Loucy (cell line): Measurements from ENCODE around the gene BSND.

Experiments
- H2AFZ ChIP-seq: fragments of 200-600 bp; sonication (generic); 2 replicates; pipeline ENCODE4 v1.6.0; 2016; ENCODE audit warnings: antibody characterized with exemption, mild to moderate bottlenecking, low read length, moderate library complexity
- H3F3A ChIP-seq: fragments of 200-600 bp; 2 replicates; pipeline ENCODE4 v1.6.0; 2016; ENCODE audit warnings: antibody characterized with exemption, low read depth, mild to moderate bottlenecking
- H3K27me3 ChIP-seq: fragments of 200-600 bp; sonication (generic); 2 replicates; pipeline ENCODE4 v1.6.1; 2014; ENCODE audit warnings: low read length, mild to moderate bottlenecking; ENCODE audit not compliant: insufficient read depth, poor library complexity, severe bottlenecking
- H3K36me3 ChIP-seq: fragments of 200-600 bp; sonication (generic); 2 replicates; pipeline ENCODE4 v1.6.1; 2016; ENCODE audit warnings: low read length; ENCODE audit not compliant: insufficient read depth
- H3K4me1 ChIP-seq: fragments of 200-600 bp; sonication (generic); 2 replicates; pipeline ENCODE4 v1.5.1; 2014; ENCODE audit warnings: low read length, mild to moderate bottlenecking; ENCODE audit not compliant: insufficient read depth, poor library complexity, severe bottlenecking
- H3K4me2 ChIP-seq: fragments of 200-600 bp; sonication (generic); 2 replicates; pipeline ENCODE4 v1.6.0; 2014; ENCODE audit warnings: antibody characterized with exemption, low read length, low read depth, mild to moderate bottlenecking; ENCODE audit not compliant: poor library complexity, severe bottlenecking
- H3K4me3 ChIP-seq: fragments of 200-600 bp; sonication (generic); 2 replicates; pipeline ENCODE4 v1.5.1; 2014; ENCODE audit warnings: low read length, mild to moderate bottlenecking, mixed read lengths; ENCODE audit not compliant: poor library complexity, severe bottlenecking
- H3K79me2 ChIP-seq: fragments of 200-600 bp; sonication (generic); 2 replicates; pipeline ENCODE4 v1.6.1; 2014; ENCODE audit warnings: low read length; ENCODE audit not compliant: insufficient read depth
- H3K9ac ChIP-seq: fragments of 200-600 bp; sonication (generic); 2 replicates; pipeline ENCODE4 v1.6.0; 2014; ENCODE audit warnings: mild to moderate bottlenecking, low read depth, low read length, moderate library complexity; ENCODE audit not compliant: poor library complexity, severe bottlenecking
- H3K9me2 ChIP-seq: fragments of 200-600 bp; sonication (generic); replicated peaks from 2 replicates; pipeline ENCODE4 v1.6.1; 2016; ENCODE audit warnings: low read depth, low read length, mixed read lengths
- H3K9me3 ChIP-seq: fragments of 200-600 bp; sonication (generic); 2 replicates; pipeline ENCODE4 v1.6.1; 2014; ENCODE audit warnings: mild to moderate bottlenecking, antibody characterized with exemption, low read length, low read depth; ENCODE audit not compliant: insufficient read depth
- H4K20me1 ChIP-seq: fragments of 200-600 bp; sonication (generic); 2 replicates; pipeline ENCODE4 v1.6.0; 2014; ENCODE audit warnings: antibody characterized with exemption, low read length, mild to moderate bottlenecking; ENCODE audit not compliant: insufficient read depth, poor library complexity, severe bottlenecking
- EZH2phosphoT487 ChIP-seq: fragments of 200-600 bp; IDR thresholded peaks from 2 replicates; pipeline ENCODE4 v1.6.1; 2018; ENCODE audit warnings: antibody characterized with exemption, mild to moderate bottlenecking, moderate library complexity, borderline replicate concordance
- TF ChIP-seq, protein P1 (sequence below): fragments of 200-600 bp; sonication (generic); conservative IDR thresholded peaks from 2 replicates; pipeline ENCODE4 v1.5.1; 2014; ENCODE audit warnings: mild to moderate bottlenecking, antibody characterized with exemption, low read length

The BSND gene

DNA sequence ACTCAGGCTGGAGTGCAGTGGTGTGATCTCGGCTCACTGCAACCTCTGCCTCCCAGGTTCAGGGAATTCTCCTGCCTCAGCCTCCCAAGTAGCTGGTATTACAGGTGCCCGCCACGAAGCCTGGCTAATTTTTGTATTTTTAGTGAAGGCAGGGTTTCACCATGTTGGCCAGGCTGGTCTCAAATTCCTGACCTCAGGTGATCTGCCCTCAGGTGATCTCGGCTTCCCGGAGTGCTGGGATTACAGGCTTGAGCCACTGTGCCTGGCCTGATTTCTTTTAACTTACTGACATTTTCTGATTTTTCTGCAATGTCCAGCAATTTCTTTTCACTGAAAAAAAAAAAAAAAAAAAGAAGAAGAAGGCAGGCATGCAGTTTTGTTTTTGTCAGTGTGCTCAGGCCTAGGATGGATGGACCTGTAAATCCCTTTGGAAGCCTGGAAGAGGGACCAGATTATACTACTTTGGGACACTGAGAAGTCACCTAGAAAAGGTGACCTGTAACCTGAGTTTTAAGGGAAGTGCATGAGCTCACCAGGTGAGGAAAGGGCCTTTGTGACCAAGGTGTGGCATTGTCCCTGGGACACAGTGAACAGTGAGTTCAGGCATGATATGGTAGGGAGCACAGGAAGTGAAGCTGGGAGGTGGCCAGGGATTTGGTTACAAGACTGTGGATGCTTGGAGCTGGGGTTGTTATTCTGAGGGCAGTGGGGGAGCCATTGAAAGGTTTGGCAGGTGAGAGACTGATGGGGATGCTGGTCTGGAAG lies 21.0 kb upstream of the BSND start:
- H3K9me2 ChIP-seq = no peaks in the 10 kb centered on the region
- H2AFZ ChIP-seq = no peak overlapping the region
- no peak overlapping the region for H3K9ac ChIP-seq
- H3K27me3 ChIP-seq = no peaks in the 10 kb centered on the region
- no peaks in the 10 kb centered on the region for H3K9me3 ChIP-seq
- no peak for TF ChIP-seq EZH2phosphoT487
- TF ChIP-seq, protein P1, sequence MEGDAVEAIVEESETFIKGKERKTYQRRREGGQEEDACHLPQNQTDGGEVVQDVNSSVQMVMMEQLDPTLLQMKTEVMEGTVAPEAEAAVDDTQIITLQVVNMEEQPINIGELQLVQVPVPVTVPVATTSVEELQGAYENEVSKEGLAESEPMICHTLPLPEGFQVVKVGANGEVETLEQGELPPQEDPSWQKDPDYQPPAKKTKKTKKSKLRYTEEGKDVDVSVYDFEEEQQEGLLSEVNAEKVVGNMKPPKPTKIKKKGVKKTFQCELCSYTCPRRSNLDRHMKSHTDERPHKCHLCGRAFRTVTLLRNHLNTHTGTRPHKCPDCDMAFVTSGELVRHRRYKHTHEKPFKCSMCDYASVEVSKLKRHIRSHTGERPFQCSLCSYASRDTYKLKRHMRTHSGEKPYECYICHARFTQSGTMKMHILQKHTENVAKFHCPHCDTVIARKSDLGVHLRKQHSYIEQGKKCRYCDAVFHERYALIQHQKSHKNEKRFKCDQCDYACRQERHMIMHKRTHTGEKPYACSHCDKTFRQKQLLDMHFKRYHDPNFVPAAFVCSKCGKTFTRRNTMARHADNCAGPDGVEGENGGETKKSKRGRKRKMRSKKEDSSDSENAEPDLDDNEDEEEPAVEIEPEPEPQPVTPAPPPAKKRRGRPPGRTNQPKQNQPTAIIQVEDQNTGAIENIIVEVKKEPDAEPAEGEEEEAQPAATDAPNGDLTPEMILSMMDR = no peak
- H3K36me3 ChIP-seq = no peaks in the 10 kb centered on the region
- H3F3A ChIP-seq = no peaks in the 10 kb centered on the region
- no peaks in the 10 kb centered on the region for H4K20me1 ChIP-seq
- no peaks in the 10 kb centered on the region for H3K79me2 ChIP-seq
- no peaks in the 10 kb centered on the region for H3K4me1 ChIP-seq
- H3K4me2 ChIP-seq = no peak overlapping the region
- H3K4me3 ChIP-seq = no peak overlapping the region

DNA sequence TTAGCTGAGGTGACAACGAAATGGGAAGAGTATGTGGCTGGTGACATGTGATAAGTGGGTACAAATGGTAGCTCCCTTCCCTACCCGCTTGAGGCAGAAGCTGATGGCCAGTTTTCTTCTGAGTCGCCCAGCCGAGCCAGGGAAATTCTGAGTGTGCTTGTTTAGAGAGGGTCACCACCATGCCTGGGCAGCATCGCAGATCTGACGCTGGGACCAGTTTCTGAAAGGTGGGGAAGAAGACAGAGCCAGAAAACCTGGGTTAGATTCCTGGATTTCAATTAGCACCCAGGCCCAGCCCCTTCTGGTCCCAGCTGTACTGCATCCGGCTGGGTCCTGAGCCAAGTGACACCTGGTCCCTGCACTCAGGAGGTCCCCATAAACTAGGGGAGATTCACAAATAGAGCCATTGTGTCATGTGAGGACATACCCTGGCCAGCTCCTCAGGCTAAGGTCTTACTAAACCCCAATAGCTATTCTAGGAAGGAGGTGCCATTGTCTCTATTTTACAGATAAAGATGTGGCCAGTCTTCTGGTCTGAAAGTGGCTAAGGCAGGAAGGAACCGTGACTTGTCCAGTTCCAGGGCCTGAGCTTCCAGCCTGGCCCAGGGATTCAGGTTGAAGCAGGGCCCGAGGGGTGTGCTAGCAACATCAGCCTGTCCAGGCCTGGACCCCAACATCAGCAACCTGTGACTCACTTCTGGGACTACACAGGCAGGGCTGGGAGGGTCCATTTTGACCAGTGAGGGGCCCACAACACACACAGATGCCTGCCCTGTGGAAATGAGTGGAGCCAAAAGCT lies 20.0 kb upstream of the BSND start:
- TF ChIP-seq, protein P1 = no peak
- Histone ChIP-seq H2AFZ (no peak overlapping the region), H3K36me3 (no peaks in the 10 kb centered on the region), H3K27me3 (no peaks in the 10 kb centered on the region), H3K4me3 (no peak overlapping the region), H3F3A (no peaks in the 10 kb centered on the region), H3K9ac (no peak overlapping the region), H3K4me1 (no peaks in the 10 kb centered on the region), H3K79me2 (no peaks in the 10 kb centered on the region), H4K20me1 (no peaks in the 10 kb centered on the region), H3K4me2 (no peak overlapping the region), H3K9me3 (no peaks in the 10 kb centered on the region), H3K9me2 (no peaks in the 10 kb centered on the region)

DNA sequence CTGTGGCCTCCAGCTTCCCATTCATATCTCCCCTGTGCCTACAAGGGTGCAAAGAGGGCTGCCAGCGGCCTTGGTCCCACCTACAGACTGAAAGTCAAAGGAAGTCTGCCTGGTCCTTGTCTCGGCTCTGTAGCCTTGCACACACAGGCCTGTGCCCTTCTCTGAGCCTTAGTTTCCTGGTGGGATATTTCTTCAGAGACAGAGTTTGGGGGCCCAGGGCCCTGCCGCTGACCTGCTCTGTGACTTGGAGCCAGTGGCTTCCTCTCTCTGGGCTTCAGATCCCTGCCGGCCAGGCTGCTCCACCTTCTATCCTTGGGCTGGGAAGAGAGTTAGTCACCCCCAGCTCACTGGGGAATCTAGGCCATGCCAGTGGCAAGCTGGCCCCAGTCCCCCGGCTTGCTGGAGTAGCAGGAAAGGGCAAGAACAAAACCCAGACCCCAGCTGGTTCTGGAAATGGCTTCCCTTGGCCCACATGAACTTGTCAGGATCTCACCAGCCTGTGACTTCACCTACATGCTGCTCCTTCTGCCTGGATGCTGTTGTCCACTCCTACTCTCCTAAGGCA lies 19.3 kb upstream of the BSND start:
- Histone ChIP-seq H3K4me1 (no peaks in the 10 kb centered on the region), H3K9ac (no peak overlapping the region), H3K9me2 (no peaks in the 10 kb centered on the region), H3K4me3 (no peak overlapping the region), H3K27me3 (no peaks in the 10 kb centered on the region), H3F3A (no peaks in the 10 kb centered on the region), H2AFZ (no peak overlapping the region), H3K4me2 (no peak overlapping the region), H3K36me3 (no peaks in the 10 kb centered on the region), H3K9me3 (no peaks in the 10 kb centered on the region), H4K20me1 (no peaks in the 10 kb centered on the region), H3K79me2 (no peaks in the 10 kb centered on the region)
- TF ChIP-seq, protein P1 = no peak
- TF ChIP-seq EZH2phosphoT487 = no peak
